Measurements from ENCODE around the gene HAT1.
"Not testable (repeated sequence)": the region's sequence is repeated elsewhere in the genome, so short reads cannot be mapped to it uniquely, and the experiment has no call there.

The HAT1 gene, protein sequence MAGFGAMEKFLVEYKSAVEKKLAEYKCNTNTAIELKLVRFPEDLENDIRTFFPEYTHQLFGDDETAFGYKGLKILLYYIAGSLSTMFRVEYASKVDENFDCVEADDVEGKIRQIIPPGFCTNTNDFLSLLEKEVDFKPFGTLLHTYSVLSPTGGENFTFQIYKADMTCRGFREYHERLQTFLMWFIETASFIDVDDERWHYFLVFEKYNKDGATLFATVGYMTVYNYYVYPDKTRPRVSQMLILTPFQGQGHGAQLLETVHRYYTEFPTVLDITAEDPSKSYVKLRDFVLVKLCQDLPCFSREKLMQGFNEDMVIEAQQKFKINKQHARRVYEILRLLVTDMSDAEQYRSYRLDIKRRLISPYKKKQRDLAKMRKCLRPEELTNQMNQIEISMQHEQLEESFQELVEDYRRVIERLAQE

DNA sequence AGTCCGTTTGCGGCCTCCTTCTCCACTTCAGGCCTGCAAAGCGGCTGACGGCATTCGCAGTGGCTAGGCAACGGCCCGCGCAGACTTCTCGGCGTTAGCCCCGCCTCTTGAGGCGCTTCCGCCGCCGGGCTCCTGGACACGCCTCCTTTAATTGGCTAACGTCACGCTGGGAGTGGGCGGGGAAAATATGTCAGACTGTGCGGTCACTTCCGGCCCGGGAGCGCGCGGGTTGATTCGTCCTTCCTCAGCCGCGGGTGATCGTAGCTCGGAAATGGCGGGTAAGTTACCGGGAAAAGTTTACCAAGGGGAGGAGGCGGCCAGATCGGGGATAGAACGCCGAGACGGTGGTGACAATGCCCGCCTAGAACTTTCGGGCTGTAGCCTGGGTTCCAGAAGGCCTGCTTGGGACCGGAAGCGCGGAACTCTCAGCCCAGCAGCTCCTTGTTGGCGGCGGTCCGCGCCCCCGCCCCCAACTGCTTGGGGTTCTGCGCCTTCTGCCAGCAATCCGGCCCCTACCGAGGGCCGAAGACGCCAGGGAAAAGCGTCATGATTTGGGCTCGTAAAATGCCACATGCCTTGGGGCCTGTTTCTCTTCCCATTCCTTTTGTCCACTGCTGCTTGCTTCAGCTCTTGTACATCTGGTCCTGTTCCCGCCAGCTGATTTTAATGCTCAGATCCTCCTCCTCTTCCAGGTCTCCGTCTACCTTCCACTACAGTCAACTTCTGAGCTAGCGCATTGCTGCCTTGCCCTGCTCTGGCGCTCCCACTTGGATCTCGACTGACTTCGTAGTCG, at the start of gene HAT1:
TSS of gene HAT1 (plus strand) at position 232 of the 793 bp plus-strand sequence. CDS start at position 272, 40 bp downstream.
- in situ Hi-C loops (cut with MboI; ENCODE audit: low sequenced_read_pairs): no loop called here

DNA sequence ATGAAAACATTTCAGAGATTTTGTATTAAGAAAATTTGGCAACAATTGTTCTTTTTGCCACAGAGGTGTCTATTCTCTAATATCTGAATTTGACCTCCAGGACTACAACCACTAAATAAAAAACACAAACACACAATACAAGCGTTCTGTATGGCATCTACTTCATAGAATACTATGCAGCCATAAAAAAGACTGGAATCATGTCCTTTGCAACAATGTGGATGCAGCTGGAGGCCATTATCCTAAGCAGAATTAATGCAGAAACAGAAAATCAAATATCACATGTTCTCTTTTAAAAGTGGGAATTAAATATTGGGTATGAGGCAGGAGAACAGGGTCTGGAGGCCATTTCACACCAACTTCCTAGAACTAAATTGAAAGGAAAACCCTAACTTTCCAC, 47.7 kb upstream of the HAT1 start:
- in situ Hi-C loops (cut with MboI; ENCODE audit: low sequenced_read_pairs): no loop called here

DNA sequence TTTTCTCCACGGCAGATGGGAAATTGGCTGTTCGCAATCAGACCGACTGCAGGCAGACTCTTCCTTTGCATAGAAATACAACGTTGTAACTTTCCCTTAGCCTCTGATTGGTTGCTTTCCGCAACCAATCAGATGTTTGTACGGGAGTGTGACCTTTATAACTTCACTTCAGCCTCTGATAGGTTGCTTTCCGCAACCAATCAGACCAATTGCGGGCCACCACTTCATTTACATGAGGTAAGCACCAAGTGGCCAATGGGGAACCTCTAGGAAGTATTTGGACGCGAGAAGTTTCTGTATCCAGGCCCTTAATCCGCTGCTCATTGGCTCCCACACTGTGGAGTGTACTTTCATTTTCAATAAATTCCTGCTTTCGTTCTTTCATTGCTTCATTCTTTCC, 47.3 kb upstream of the HAT1 start:
- in situ Hi-C loops (cut with MboI; ENCODE audit: low sequenced_read_pairs): no loop called here

DNA sequence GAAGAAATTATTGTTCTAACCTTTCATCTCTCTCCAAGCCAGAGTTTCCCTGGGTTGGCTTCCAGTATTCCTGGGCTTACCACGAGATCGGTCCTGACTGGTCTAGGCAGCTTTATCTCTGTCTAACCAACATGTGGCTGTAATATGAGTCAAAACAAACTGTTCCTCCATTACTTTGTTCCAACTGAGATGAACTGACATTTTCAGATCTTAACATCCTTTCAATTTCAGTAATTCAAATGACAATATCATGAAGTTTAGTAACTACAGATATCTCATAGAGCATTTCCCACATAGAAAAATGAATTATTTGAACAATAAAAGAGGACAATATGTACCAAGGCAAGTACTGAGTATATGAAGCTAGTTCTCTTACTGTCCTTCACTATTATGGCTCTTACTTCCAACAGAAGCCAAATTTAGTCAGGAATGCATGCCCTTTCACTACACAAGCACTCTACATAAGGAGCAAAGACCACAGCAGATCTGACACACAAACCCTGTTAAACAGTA, 43.7 kb upstream of the HAT1 start:
- in situ Hi-C loops (cut with MboI; ENCODE audit: low sequenced_read_pairs): no loop called here

DNA sequence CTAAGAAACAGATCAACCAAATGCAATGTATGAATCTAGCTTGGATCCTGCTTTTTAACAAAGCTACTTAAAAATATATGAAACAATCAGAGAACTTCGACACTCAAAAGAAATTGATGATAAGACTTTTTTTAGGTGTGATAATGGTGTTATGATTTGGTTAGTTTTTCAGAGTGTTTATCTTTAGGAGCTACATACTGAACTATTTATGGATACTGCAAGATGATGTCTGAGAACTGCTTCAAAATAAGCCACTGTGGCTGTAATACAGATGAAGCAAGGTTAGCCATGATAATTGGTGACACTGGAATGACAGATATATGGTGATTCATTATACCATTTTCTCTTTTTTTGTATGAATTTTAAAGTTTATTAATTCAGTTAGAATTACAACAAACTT, 42.4 kb upstream of the HAT1 start:
- in situ Hi-C loops (cut with MboI; ENCODE audit: low sequenced_read_pairs): no loop called here

DNA sequence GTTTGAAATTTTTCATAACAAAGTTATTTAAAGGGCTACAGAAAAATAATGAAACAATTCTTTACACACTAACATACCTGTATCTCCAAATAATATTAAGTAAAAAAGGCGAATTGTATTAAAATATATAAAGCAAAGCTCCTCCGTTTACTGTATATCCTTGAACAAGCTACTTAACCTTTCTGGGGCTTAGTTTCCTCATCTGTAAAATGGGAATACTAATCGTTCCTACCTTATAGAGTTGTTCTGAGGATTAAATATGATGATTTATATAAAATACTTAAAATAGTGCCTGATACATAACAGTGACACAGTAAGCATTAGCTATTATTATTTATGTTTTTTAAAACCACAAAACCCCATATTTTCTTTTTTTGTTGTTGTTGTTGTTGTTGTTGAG, 41.5 kb upstream of the HAT1 start:
- in situ Hi-C loops (cut with MboI; ENCODE audit: low sequenced_read_pairs): no loop called here

DNA sequence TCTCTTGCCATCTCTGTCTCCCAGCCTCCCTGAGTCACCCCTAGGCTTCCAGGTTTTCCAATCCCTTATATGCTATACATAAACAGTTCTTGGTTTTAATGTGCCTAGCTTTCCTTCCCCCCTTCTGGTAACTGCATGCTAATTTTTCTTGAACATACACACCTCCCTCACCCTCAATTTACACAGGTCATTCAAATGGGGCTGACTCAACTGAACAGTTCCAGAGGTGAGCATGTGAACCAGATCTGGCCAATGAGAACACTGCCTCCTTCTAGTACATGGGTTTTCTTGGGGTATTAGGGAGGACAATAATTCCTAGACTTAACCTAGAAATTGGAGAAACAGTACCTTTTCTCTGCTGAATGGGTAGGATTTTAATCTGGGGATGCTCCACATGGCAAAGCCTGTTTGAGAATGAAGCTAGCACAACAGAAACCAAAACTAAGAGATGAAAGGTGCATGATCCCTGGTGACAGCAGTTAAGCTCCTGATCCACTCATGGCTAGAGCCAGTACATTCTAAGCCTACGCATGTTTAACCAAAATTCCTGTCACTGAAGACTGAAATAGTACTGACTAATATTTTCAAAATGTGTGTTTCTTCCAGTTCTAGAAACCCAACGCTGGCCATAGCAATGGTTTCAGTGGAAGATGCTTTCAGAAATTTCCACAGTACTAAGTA, 40.0 kb upstream of the HAT1 start:
- in situ Hi-C loops (cut with MboI; ENCODE audit: low sequenced_read_pairs): no loop called here

DNA sequence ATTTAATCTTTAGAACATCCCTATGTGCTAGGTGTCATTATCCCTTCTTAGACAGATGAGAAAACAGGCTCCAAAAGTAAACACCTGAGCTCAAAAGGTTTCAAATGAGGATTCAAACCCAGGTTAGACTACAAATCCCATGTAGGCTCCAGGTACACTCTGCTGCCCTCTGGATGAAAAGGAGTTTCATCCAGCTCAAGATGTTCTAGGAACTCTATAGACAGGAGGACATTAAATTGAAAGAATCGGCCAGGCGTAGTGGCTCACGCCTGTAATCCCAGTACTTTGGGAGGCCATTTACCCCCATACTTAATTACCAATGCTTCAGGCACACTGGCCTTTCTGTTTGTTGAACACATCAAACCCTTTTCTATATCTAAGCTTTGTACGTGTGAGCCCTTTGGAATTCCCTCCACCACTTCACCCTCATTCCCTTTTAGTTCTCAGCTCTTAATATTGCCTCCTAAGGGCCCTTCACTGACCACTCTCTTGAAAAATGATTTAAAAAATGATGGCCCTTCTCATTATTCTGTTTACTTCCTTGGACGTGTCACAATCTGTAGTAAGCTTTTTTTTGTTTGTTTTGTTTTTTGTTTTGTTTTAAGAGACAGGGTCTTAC, 38.9 kb upstream of the HAT1 start:
- in situ Hi-C loops (cut with MboI; ENCODE audit: low sequenced_read_pairs): no loop called here

DNA sequence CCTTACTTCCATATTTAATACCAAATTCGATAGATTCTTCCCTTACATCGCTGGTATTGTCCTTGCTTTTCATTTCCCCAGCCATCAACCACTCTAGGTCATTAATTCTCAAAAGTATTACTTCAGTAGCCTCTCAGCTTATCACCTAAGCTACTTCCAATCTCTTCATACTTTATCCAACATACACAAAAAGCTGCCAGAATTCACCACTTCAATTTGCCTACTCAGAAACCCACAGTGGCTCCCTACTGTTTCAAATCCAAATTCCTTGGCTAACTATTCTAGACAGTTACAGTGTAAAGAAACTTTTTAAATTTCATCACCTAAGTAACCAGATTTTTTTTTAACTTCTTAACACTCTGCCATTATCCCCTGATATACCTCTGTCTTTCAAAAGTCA, 32.9 kb upstream of the HAT1 start:
- in situ Hi-C loops (cut with MboI; ENCODE audit: low sequenced_read_pairs): no loop called here

DNA sequence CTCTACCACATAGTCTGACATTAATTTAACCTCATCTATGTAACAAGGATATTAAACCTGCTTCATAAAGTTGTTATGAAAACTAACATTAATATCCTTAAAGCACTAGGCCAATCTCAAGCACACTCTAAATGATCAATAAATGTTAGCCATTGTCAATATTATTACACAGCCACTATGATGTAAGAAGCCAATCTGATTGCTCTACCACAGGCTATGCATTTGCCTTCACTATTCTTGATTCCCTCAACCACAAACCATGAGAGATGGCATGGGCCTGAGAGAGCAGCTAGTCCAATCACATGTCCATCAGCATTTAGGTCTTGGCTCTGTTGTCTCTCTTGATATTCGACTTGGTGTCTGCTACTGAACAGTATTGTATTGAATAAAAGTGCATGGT, 32.5 kb upstream of the HAT1 start:
- in situ Hi-C loops (cut with MboI; ENCODE audit: low sequenced_read_pairs): no loop called here

DNA sequence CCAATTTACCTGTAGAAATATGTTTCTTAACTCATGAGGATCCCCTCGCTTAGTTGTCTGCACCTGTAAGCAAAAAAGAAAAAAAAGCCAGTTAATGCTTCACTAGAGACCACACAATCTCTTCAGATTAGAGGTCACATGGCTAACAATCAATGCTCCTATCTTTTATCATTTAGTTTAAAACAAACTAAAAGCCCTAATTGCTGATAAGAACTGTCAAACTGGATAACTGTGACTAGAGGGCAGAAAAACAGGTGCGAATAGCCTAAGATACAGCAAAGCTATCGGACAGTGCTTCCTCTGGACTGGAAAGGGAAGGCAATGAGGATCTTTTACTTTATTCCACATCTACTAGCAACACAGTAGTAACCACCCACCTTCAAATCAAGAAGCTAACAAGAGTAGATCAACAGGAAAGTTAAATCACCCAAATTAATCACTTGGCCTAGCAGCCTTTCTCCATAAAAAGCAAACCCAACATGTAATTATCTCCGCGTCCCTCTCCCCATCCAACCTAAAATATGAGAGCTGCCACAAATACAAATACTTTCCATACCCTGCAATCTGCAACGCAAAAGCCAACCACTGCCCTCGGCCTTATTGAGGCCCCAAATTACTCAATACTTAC, 29.0 kb upstream of the HAT1 start:
- in situ Hi-C loops (cut with MboI; ENCODE audit: low sequenced_read_pairs): no loop called here

DNA sequence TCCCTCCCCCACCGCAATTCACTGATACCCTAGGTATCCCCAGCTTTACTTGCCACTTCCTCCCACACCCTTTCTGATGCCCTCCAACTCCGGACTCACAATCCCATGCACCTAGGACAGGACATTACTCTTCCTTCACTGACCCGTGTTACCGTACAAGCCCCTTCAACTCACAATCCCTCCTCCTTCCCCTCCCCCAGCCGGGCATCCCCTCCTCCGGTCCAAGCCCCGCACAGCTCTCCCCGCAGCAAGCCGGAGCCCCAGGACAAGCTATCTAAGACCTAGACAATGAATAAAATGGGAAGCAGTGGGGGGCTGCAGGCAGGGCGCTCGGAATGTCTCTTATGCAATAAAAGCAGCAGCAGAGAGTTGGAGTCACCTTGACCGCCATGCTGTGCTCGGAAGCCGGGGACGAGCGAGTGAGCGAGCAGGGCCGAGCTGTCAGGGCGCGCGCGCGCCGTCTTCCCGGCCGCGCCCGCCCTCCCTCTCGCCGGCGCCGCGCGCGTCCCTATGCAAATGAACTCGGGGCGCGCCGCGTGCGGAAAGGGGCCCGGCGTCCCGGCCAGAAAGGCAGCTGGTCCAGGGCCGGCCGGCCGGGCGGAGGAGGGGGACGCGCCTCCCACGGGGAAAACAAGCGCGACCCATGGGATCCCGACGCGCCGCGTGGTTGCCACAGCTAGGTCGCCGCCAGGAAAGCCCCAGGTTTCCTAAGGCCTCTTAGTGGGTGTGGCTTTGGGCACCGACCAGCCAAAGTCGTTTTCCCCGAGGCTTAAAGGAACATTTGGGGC, 28.2 kb upstream of the HAT1 start, which contains the start of gene SLC25A12:
TSS of gene SLC25A12 (minus strand) at position 421 of the 788 bp plus-strand sequence. CDS start at position 391, 30 bp downstream.
- in situ Hi-C loops (cut with MboI; ENCODE audit: low sequenced_read_pairs): no loop called here

DNA sequence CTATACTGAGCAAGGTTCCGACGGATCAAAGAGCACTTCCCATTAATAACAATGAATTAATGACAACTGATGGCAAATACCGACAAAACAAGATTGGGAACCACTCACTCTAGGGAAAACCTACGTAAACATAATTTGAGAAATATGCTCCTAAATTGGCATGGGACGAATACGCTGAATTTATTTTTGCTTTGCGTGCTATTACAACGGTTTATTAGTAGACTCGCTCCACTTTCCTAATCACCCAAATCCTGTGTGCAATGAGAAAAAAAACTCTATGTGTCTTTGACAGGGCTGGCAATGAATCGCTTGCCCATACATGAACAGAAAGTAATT, 27.7 kb upstream of the HAT1 start:
- in situ Hi-C loops (cut with MboI; ENCODE audit: low sequenced_read_pairs): no loop called here

DNA sequence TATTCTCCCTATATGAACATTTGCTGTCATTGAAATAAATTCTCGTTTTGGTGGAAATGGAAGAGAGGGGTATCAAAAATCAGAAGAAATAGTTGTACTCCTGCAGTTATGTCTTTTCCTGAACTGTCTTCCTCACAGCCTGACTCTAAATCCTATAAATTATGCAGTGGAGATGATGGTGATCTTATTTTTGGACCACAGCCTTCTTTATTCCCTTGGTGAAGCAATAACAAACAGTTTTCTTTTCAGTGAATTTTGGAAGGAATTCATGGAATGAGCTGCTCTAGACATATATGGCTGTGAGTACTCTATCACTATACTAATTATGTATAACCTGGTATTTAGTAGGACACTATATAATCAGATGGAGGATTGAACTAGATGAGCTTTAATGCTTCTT, 26.5 kb upstream of the HAT1 start:
- in situ Hi-C loops (cut with MboI; ENCODE audit: low sequenced_read_pairs): no loop called here

DNA sequence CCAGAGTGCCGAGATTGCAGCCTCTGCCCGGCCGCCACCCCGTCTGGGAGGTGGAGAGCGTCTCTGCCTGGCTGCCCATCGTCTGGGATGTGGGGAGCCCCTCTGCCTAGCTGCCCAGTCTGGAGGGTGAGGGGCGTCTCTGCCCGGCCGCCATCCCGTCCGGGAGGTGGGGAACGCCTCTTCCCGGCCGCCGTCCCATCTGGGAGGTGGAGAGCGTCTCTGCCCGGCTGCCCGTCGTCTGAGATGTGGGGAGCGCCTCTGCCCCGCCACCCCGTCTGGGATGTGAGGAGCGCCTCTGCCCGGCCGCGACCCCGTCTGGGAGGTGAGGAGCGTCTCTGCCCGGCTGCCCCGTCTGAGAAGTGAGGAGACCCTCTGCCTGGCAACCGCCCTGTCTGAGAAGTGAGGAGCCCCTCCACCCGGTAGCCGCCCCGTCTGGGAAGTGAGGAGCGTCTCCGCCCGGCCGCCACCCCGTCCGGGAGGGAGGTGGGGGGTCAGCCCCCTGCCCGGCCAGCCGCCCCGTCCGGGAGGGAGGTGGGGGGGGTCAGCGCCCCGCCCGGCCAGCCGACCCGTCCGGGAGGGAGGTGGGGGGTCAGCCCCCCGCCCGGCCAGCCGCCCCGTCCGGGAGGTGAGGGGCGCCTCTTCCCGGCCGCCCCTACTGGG, 22.5 kb upstream of the HAT1 start:
- in situ Hi-C loops (cut with MboI; ENCODE audit: low sequenced_read_pairs): not testable (repeated sequence)

DNA sequence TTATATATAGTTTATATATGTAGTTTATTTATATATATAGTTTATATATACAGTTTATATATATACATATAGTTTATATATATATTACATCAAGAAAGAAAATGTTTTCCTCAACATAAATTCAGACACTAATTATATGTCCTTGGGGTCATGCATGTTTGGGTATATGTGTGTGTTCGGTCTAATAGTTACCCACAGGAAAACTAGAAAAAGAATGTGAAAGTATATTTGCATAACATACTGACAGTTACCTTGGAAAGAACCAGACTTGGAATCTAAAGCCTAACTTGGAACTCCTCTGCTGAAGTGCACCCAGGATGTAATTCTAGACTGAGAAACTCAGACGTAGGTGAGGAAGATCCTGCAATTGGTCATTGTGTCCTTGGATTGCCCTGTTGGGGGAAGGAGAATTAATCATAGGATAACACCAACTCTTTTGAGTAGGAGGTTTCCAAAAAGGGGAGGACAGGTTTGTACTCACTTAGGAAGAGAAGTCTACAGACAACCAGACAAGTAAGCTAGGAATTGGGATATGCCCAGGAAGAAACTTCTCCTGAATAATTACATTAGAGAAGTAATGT, 19.3 kb upstream of the HAT1 start:
- in situ Hi-C loops (cut with MboI; ENCODE audit: low sequenced_read_pairs): no loop called here

DNA sequence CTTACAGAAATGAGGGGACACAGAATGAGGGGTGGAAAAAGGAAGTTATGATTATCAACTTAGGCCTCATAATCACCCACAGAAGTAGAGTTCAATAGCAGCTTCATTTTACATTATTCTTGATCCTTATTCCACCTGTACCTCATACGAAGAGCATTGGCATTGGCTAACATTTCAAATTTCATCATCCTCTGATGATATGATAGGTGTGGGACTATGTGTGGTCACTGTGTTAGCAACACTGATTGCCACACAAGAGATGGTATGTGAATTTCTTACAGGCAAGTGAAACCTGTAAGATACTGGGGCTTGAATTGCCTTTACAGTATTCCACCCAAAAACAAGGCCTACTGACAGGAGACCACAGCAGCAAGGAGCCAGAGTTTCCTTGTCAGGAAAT, 14.0 kb upstream of the HAT1 start:
- in situ Hi-C loops (cut with MboI; ENCODE audit: low sequenced_read_pairs): no loop called here

DNA sequence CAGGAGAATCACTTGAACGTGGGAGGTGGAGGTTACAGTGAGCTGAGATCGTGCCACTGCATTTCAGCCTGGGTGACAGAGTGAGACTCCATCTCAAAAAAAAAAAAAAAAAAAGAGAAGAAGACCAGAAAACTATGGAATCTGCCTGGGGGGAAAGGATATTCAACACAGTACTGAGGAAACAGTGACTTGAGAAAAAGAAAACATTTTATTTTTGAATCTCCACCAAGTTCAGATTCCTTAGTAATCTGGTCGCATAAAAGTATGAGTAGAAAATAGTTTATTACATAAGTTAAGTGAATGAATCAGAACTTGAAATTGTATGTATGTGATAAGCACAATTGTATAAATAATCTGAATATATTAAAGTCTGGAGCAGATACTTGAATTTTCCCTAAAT, 13.0 kb upstream of the HAT1 start:
- in situ Hi-C loops (cut with MboI; ENCODE audit: low sequenced_read_pairs): no loop called here

DNA sequence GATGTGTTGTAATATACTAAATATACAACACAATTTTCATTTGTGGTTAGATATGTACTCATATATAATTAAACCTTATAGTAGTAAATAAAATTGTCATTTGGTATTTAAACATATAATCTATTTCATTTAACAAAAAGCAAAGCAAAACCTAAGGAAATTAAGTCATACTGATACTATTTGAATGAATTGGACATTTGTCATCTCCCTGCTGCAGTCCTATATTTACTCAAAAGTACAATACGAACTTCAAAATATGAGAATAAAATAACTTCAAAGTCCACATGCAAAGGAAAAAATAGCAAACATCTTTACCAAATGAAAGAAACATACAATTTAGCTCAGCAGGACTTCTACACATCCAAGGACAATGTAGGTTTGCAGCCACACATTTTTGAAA, 11.8 kb upstream of the HAT1 start:
- in situ Hi-C loops (cut with MboI; ENCODE audit: low sequenced_read_pairs): no loop called here
